Astrocyte of the cerebellum (primary cell): ENCODE results near the gene CNDP1.
"Not testable (repeated sequence)": the region's sequence is repeated elsewhere in the genome, so short reads cannot be mapped to it uniquely, and the experiment has no call there.

Source experiments
- DNase-seq: peaks from one replicate; pipeline ENCODE4 v3.0.0-alpha.2; 2011; ENCODE audit warnings: low read depth
- H3K4me3 ChIP-seq: 2 replicates; pipeline ENCODE4 v1.5.1; 2011; ENCODE audit warnings: mild to moderate bottlenecking, low read depth, low read length, moderate library complexity
- CTCF ChIP-seq: IDR thresholded peaks from 2 replicates; pipeline ENCODE4 v1.5.1; 2012; ENCODE audit warnings: low read length, low read depth, moderate library complexity, mild to moderate bottlenecking; ENCODE audit errors: missing control alignments
- in situ Hi-C: cut with HindIII; loops from 2 replicates; pipeline ENCODE4 v1.10.0; 2017; ENCODE audit warnings: low sequenced_read_pairs

CNDP1 gene

GRCh38 chr18:74498712-74499627 is 35.3 kb upstream of the CNDP1 start:
- in situ Hi-C loops = no loop called here
- no peak for TF ChIP-seq CTCF
- H3K4me3 ChIP-seq = no peak overlapping the region
- DNase-seq = no peak

GRCh38 chr18:74499633-74500032 is 34.7 kb upstream of the CNDP1 start:
- in situ Hi-C loops = no loop called here
- TF ChIP-seq CTCF = no peak
- no peak for DNase-seq
- no peak overlapping the region for H3K4me3 ChIP-seq

- in situ Hi-C loops = no loop called here
- H3K4me3 ChIP-seq = no peak overlapping the region
- no peak for TF ChIP-seq CTCF
- no peak for DNase-seq
Observed at GRCh38 chr18:74500372-74500771, 33.9 kb upstream of the CNDP1 start.

GRCh38 chr18:74500774-74501173 is 33.5 kb upstream of the CNDP1 start:
- DNase-seq, H3K4me3 ChIP-seq, in situ Hi-C loops: not testable (repeated sequence)

- DNase-seq = no peak
- in situ Hi-C loops = no loop called here
- no peak for TF ChIP-seq CTCF
- H3K4me3 ChIP-seq = no peak overlapping the region
Observed at GRCh38 chr18:74501386-74501785, 32.9 kb upstream of the CNDP1 start.

GRCh38 chr18:74503137-74503536 is 31.2 kb upstream of the CNDP1 start:
- no peak for DNase-seq
- in situ Hi-C loops = no loop called here
- TF ChIP-seq CTCF = no peak
- no peak overlapping the region for H3K4me3 ChIP-seq

- DNase-seq = no peak
- in situ Hi-C loops = no loop called here
- no peak for TF ChIP-seq CTCF
- H3K4me3 ChIP-seq = no peak overlapping the region
Observed at GRCh38 chr18:74505776-74506175, 28.5 kb upstream of the CNDP1 start.
